PC-9 (cell line): Measurements from ENCODE around the gene MGAT4A. TPM values are rescaled to one million over a fixed set of nuclear protein-coding genes. Genes with fewer than 3 reads are reported as not detected.

Source experiments
- BruUV-seq: library from RNA; stranded (reverse); fragments of 400-500 nt; replicated peaks from 2 replicates; lab custom pipeline; 2021; lab: Mats Ljungman, UMichigan
- CTCF ChIA-PET: fragments of 300-600 bp; sonication (Branson Sonifier 250); formaldehyde crosslinking; loops from one replicate; lab custom pipeline; 2022; ENCODE audit warnings: antibody characterized with exemption; lab: Charles Lee
- POLR2A ChIA-PET: fragments of 300-600 bp; sonication (Branson Sonifier 250); formaldehyde crosslinking; loops from one replicate; lab custom pipeline; 2022; ENCODE audit warnings: antibody characterized with exemption; ENCODE audit not compliant: unreplicated experiment; lab: Charles Lee
- DNase-seq, 2 experiments: peaks; one replicate each; pipeline versions ENCODE4 v3.0.0 to v3.0.0-alpha.2; 2015 to 2022; ENCODE audit warnings: mixed read lengths in 1 of 2
- H2AFZ ChIP-seq: fragments of 200-600 bp; sonication (generic); 2 replicates; pipeline ENCODE4 v1.8.1; 2017; ENCODE audit warnings: antibody characterized with exemption
- H3F3A ChIP-seq: fragments of 200-600 bp; sonication (generic); 2 replicates; pipeline ENCODE4 v1.8.1; 2017; ENCODE audit warnings: antibody characterized with exemption, mild to moderate bottlenecking, low read depth; ENCODE audit not compliant: insufficient read depth
- H3K27ac ChIP-seq: fragments of 200-600 bp; sonication (generic); 2 replicates; pipeline ENCODE4 v1.6.1; 2016; ENCODE audit warnings: mixed run types
- H3K27me3 ChIP-seq: fragments of 200-600 bp; sonication (generic); 2 replicates; pipeline ENCODE4 v1.6.1; 2016; ENCODE audit warnings: low read depth, mixed run types; ENCODE audit not compliant: insufficient read depth
- H3K36me3 ChIP-seq: fragments of 200-600 bp; sonication (generic); 2 replicates; pipeline ENCODE4 v1.6.1; 2016; ENCODE audit warnings: low read depth, mixed run types
- H3K4me1 ChIP-seq: fragments of 200-600 bp; sonication (generic); replicated peaks from 2 replicates; pipeline ENCODE4 v1.6.1; 2016; ENCODE audit warnings: mixed run types; ENCODE audit not compliant: insufficient read depth
- H3K4me2 ChIP-seq: fragments of 200-600 bp; sonication (generic); 2 replicates; pipeline ENCODE4 v1.6.1; 2017; ENCODE audit warnings: mixed run types
- H3K4me3 ChIP-seq: fragments of 200-600 bp; sonication (generic); 2 replicates; pipeline ENCODE4 v1.6.1; 2016; ENCODE audit warnings: mixed run types
- H3K79me2 ChIP-seq: fragments of 200-600 bp; sonication (generic); 2 replicates; pipeline ENCODE4 v1.6.1; 2017; ENCODE audit warnings: low read depth, mixed run types
- H3K9me2 ChIP-seq: fragments of 200-600 bp; sonication (generic); 2 replicates; pipeline ENCODE4 v1.8.1; 2017; ENCODE audit warnings: mild to moderate bottlenecking; ENCODE audit not compliant: insufficient read depth
- H3K9me3 ChIP-seq: fragments of 200-600 bp; sonication (generic); 2 replicates; pipeline ENCODE4 v1.8.1; 2016; ENCODE audit warnings: low read depth; ENCODE audit not compliant: insufficient read depth
- H4K20me1 ChIP-seq: fragments of 200-600 bp; sonication (generic); 2 replicates; pipeline ENCODE4 v1.8.1; 2017; ENCODE audit not compliant: insufficient read depth
- CTCF ChIP-seq: fragments of 200-600 bp; sonication (generic); conservative IDR thresholded peaks from 2 replicates; pipeline ENCODE4 v1.6.1; 2017; ENCODE audit warnings: mixed run types, antibody characterized with exemption, mild to moderate bottlenecking, moderate library complexity
- EZH2 ChIP-seq: fragments of 200-600 bp; sonication (generic); IDR thresholded peaks from 2 replicates; pipeline ENCODE4 v1.8.0; 2017; ENCODE audit warnings: antibody characterized with exemption, low read depth
- intact Hi-C: fragments of 100-400 bp; cut with micrococcal nuclease; formaldehyde crosslinking; loops from one replicate; pipeline ENCODE4 v1.10.0; 2022; ENCODE audit not compliant: unreplicated experiment
- total RNA-seq: library from RNA; stranded (reverse); gene quantifications from 2 replicates; pipeline ENCODE4 v1.2.3, GENCODE V29; 2021

MGAT4A gene
- total RNA-seq, 1 experiment from 2014 or later: 12.9 TPM

- no peak overlapping the region for H3K27ac ChIP-seq
- ChIA-PET POLR2A (no interaction called here), CTCF (no interaction called here)
- no peaks in the 10 kb centered on the region for H3K36me3 ChIP-seq
- H3K9me3 ChIP-seq: no peaks in the 10 kb centered on the region
- no peak overlapping the region for H3K4me2 ChIP-seq
- intact Hi-C loops: no loop called here
- BruUV-seq: no TSS peak
- no peaks in the 10 kb centered on the region for H3K9me2 ChIP-seq
- H3K4me3 ChIP-seq: no peak overlapping the region
- TF ChIP-seq CTCF (no peak), EZH2 (no peak)
- DNase-seq: no peak
- no peaks in the 10 kb centered on the region for H3K79me2 ChIP-seq
- no peaks in the 10 kb centered on the region for H3K27me3 ChIP-seq
- H3F3A ChIP-seq: peaks cover 24% of the 10 kb centered on the region
- peaks cover 48% of the 10 kb centered on the region for H3K4me1 ChIP-seq
- H2AFZ ChIP-seq: no peak overlapping the region
- no peaks in the 10 kb centered on the region for H4K20me1 ChIP-seq
These were observed 33.6 kb upstream of the MGAT4A start for GRCh38 chr2:98764499-98764898.

- Histone ChIP-seq H3K4me2 (no peak overlapping the region), H2AFZ (no peak overlapping the region), H3K4me3 (no peak overlapping the region), H3F3A (peaks cover 31% of the 10 kb centered on the region), H3K27ac (no peak overlapping the region), H4K20me1 (no peaks in the 10 kb centered on the region), H3K9me2 (no peaks in the 10 kb centered on the region), H3K79me2 (no peaks in the 10 kb centered on the region), H3K4me1 (peaks cover 47% of the 10 kb centered on the region), H3K27me3 (no peaks in the 10 kb centered on the region), H3K9me3 (no peaks in the 10 kb centered on the region), H3K36me3 (no peaks in the 10 kb centered on the region)
- ChIA-PET POLR2A (no interaction called here), CTCF (no interaction called here)
- DNase-seq: no peak
- TF ChIP-seq EZH2 (no peak), CTCF (no peak)
- BruUV-seq: no TSS peak
- intact Hi-C loops: no loop called here
These were observed 32.4 kb upstream of the MGAT4A start for GRCh38 chr2:98763209-98763951.

GRCh38 chr2:98761909-98762308 is 31.0 kb upstream of the MGAT4A start:
- CTCF ChIA-PET: no interaction called here
- H2AFZ ChIP-seq: no peak overlapping the region
- peaks cover 49% of the 10 kb centered on the region for H3K4me1 ChIP-seq
- no peaks in the 10 kb centered on the region for H3K27me3 ChIP-seq
- H4K20me1 ChIP-seq: no peaks in the 10 kb centered on the region
- H3K4me2 ChIP-seq: no peak overlapping the region
- no peak overlapping the region for H3K27ac ChIP-seq
- POLR2A ChIA-PET: no interaction called here
- H3K36me3 ChIP-seq: no peaks in the 10 kb centered on the region
- TF ChIP-seq EZH2 (no peak), CTCF (no peak)
- H3K9me2 ChIP-seq: no peaks in the 10 kb centered on the region
- H3K79me2 ChIP-seq: no peaks in the 10 kb centered on the region
- BruUV-seq: no TSS peak
- no peak for DNase-seq
- intact Hi-C loops: no loop called here
- H3F3A ChIP-seq: peaks cover 35% of the 10 kb centered on the region
- no peaks in the 10 kb centered on the region for H3K9me3 ChIP-seq
- no peak overlapping the region for H3K4me3 ChIP-seq
